T-helper 2 cell treated with Interferon-gamma antibody and Interleukin-4, amounts not matched to agents 5 μg/mL and 100 μg/mL, for 36 hours (primary cell): Measurements from ENCODE around the gene MAPK14.
"Not testable (repeated sequence)": the region's sequence is repeated elsewhere in the genome, so short reads cannot be mapped to it uniquely, and the experiment has no call there.

ENCODE experiments used
- DNase-seq: peaks from one replicate; pipeline ENCODE4 v3.0.0; 2021; ENCODE audit warnings: low spot score
- H3K27ac Mint-ChIP-seq: one replicate; pipeline ENCODE4 v1.8.0; 2021; ENCODE audit warnings: mild to moderate bottlenecking, mixed read lengths
- H3K27me3 Mint-ChIP-seq: one replicate; pipeline ENCODE4 v1.8.0; 2021; ENCODE audit warnings: low read depth, mixed read lengths
- H3K36me3 Mint-ChIP-seq: one replicate; pipeline ENCODE4 v1.8.0; 2021; ENCODE audit warnings: low read depth, mixed read lengths
- H3K4me1 Mint-ChIP-seq: one replicate; pipeline ENCODE4 v1.8.0; 2021; ENCODE audit warnings: low read depth, mixed read lengths
- H3K4me3 Mint-ChIP-seq: one replicate; pipeline ENCODE4 v1.8.0; 2022; ENCODE audit warnings: mild to moderate bottlenecking, moderate library complexity, mixed read lengths
- H3K9me3 Mint-ChIP-seq: one replicate; pipeline ENCODE4 v1.8.0; 2021; ENCODE audit warnings: mixed read lengths

The MAPK14 gene

DNA sequence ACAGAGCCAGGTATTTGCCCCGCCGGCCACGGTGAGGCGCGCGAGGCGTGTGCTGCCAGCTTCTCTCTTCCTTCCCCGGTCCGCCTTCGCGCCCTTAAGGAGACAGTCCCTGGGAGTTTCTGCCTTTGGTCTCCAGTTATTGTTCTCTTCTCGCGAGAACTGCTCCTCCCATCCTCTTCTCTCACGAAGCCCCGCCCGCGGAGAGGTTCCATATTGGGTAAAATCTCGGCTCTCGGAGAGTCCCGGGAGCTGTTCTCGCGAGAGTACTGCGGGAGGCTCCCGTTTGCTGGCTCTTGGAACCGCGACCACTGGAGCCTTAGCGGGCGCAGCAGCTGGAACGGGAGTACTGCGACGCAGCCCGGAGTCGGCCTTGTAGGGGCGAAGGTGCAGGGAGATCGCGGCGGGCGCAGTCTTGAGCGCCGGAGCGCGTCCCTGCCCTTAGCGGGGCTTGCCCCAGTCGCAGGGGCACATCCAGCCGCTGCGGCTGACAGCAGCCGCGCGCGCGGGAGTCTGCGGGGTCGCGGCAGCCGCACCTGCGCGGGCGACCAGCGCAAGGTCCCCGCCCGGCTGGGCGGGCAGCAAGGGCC lies at the start of gene MAPK14:
Gene MAPK14 (plus strand): TSS at position 308 of the 587 bp plus-strand sequence. CDS start 350 bp downstream, outside the sequence.
- DNase-seq: peak; percentile 98
- peak within 1 kb of the TSS; percentile 87 for H3K27ac Mint-ChIP-seq
- peak within 1 kb of the TSS; percentile 97 for H3K4me3 Mint-ChIP-seq
- no peaks in the 10 kb centered on the region for H3K9me3 Mint-ChIP-seq
- peaks cover 18% of the 10 kb centered on the region for H3K36me3 Mint-ChIP-seq
- H3K27me3 Mint-ChIP-seq: peaks cover 25% of the 10 kb centered on the region
- peaks cover 27% of the 10 kb centered on the region for H3K4me1 Mint-ChIP-seq

- not testable (repeated sequence) for H3K9me3 Mint-ChIP-seq, H3K4me1 Mint-ChIP-seq, H3K27ac Mint-ChIP-seq, H3K36me3 Mint-ChIP-seq, DNase-seq, H3K4me3 Mint-ChIP-seq
- peaks cover 12% of the 10 kb centered on the region for H3K27me3 Mint-ChIP-seq
Measured at GRCh38 chr6:35980126-35980525, 47.5 kb upstream of the MAPK14 start.

DNA sequence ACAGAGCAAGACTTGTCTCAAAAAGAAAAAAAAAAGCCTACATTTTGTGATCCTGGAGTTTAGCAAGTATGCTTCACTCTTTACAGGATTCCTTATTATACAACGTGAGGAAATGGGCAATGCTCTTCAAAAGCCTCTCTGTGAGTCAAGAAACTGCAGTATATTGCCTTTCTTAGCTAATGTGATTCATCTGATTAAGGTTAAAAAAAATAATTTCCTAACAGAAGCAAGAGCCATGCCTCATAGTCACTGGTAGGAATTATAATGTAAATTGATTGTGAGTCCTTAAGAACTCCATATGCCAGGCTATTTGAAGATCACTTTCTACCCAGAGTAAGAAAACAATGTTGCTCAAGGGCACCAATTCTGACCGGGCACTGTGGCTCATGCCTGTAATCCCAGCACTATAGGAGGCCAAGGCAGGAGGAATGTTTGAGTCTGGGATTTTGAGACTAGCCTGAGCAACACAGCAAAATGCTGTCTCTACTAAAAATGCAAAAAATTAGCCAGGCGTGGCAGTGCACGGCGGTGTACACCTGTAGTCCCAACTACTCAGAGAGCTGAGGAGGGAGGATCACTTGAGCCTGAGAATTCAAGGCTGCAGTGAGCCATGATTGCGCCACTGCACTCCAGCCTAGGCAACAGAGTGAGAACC lies 46.5 kb upstream of the MAPK14 start:
- no peaks in the 10 kb centered on the region for H3K36me3 Mint-ChIP-seq
- DNase-seq: no peak
- H3K4me3 Mint-ChIP-seq: no peak overlapping the region
- H3K27me3 Mint-ChIP-seq: peaks cover 14% of the 10 kb centered on the region
- no peak overlapping the region for H3K27ac Mint-ChIP-seq
- no peaks in the 10 kb centered on the region for H3K4me1 Mint-ChIP-seq
- H3K9me3 Mint-ChIP-seq: no peaks in the 10 kb centered on the region

DNA sequence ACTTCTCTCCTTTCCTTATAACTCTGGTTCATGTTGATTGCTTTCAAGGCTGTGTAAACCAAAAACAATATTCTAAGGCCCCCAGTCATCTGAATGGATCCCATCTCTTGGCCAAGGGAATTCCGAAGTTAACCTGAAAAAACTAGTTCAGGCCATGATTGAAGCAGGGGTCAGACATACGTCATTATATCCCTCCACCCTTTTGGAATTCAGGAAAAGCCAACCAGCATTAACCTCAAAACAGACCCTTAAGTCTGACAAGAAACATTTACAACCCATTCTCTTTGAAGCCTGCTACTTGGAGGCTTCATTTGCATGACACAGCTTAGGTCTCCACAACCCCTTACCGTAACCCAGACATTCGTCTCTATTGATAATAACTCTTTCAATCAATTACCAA lies 42.9 kb upstream of the MAPK14 start:
- DNase-seq: no peak
- no peak overlapping the region for H3K4me3 Mint-ChIP-seq
- peaks cover 22% of the 10 kb centered on the region for H3K27me3 Mint-ChIP-seq
- H3K27ac Mint-ChIP-seq: no peak overlapping the region
- no peaks in the 10 kb centered on the region for H3K36me3 Mint-ChIP-seq
- H3K9me3 Mint-ChIP-seq: no peaks in the 10 kb centered on the region
- H3K4me1 Mint-ChIP-seq: no peaks in the 10 kb centered on the region

DNA sequence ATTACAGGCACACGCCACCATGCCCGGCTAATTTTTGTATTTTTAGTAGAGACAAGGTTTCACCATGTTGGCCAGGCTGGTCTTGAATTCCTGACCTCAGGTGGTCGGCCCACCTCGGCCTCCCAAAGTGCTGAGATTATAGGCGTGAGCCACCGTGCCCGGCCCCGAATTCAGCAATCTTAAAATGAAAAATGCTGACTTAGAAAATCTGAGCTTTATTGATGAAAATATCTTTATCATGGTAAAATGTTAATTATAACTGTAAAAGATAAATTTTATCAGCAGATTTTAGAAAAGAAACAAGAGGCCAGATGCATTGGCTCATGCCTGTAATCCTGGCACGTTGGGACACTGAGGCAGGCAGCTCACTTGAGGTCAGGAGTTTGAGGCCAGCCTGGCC lies 39.6 kb upstream of the MAPK14 start:
- not testable (repeated sequence) for H3K9me3 Mint-ChIP-seq, H3K36me3 Mint-ChIP-seq, H3K4me3 Mint-ChIP-seq, H3K4me1 Mint-ChIP-seq, H3K27ac Mint-ChIP-seq, DNase-seq
- peaks cover 11% of the 10 kb centered on the region for H3K27me3 Mint-ChIP-seq

DNA sequence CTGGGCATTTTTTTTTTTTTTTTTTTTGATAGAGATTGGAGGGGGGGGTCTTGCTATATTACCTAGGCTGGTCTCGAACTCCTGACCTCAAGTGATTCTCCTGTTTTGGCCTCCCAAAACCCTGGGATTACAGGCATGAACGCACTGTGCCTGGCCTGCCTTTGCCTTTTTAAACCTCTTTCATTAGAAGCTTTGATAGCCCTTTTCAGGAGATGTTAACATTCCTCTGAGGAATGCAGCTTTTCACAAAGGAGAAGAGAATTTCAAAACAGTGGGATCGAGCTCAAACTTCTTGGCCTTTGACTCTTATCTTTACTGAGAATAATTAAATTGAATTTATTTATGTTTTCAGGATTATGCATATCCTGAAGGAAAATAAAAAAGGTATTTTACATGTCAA lies 34.5 kb upstream of the MAPK14 start:
- H3K4me3 Mint-ChIP-seq: no peak overlapping the region
- H3K27ac Mint-ChIP-seq: no peak overlapping the region
- H3K27me3 Mint-ChIP-seq: peaks cover 14% of the 10 kb centered on the region
- H3K4me1 Mint-ChIP-seq: no peaks in the 10 kb centered on the region
- no peaks in the 10 kb centered on the region for H3K36me3 Mint-ChIP-seq
- no peak for DNase-seq
- H3K9me3 Mint-ChIP-seq: no peaks in the 10 kb centered on the region

DNA sequence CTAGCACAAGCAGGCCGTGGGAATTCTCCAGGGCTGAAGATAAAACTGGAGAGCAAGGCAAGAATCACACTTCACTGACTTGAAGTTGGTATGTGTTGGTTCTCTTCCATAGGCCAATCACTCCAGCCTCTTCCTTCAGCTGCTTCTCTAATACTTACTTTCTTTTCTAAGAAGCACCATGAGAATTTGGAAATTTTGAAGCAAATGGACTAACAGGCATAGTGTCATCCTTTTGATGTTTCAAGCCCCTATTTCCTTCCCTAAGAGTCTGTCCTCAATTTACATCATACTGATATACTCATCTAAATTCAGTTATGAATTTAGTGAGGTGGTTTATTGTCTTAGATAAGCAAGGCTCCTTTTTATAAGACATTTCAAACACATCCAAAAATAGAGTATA lies 27.2 kb upstream of the MAPK14 start:
- DNase-seq: no peak
- peaks cover 13% of the 10 kb centered on the region for H3K27me3 Mint-ChIP-seq
- H3K9me3 Mint-ChIP-seq: no peaks in the 10 kb centered on the region
- no peaks in the 10 kb centered on the region for H3K4me1 Mint-ChIP-seq
- no peak overlapping the region for H3K4me3 Mint-ChIP-seq
- no peak overlapping the region for H3K27ac Mint-ChIP-seq
- no peaks in the 10 kb centered on the region for H3K36me3 Mint-ChIP-seq

- no peaks in the 10 kb centered on the region for H3K36me3 Mint-ChIP-seq
- DNase-seq: no peak
- no peak overlapping the region for H3K27ac Mint-ChIP-seq
- H3K4me3 Mint-ChIP-seq: no peak overlapping the region
- peaks cover 11% of the 10 kb centered on the region for H3K27me3 Mint-ChIP-seq
- no peaks in the 10 kb centered on the region for H3K9me3 Mint-ChIP-seq
- H3K4me1 Mint-ChIP-seq: peaks cover 6% of the 10 kb centered on the region
Measured at GRCh38 chr6:36015666-36016065, 11.9 kb upstream of the MAPK14 start.

DNA sequence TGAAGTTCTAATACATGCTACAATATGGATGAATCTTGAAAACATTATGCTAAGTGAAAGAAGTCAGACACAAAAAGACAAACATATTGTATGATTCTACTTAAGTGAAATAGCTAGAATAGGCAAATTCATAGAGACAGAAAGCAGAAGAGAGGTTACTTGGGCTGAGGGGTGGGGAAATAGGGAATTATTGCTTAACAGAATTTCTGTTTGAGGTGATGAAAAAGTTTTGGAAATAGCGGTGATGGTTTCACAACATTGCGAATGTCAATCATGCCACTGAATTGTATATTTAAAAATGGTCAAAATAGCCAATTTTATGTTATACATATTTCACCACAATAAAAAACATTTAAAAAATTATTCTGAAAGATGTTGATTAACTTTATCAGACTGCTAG lies 9.3 kb upstream of the MAPK14 start:
- Mint-ChIP-seq H3K27me3 (peaks cover 11% of the 10 kb centered on the region), H3K9me3 (no peaks in the 10 kb centered on the region), H3K4me1 (peaks cover 6% of the 10 kb centered on the region)

DNA sequence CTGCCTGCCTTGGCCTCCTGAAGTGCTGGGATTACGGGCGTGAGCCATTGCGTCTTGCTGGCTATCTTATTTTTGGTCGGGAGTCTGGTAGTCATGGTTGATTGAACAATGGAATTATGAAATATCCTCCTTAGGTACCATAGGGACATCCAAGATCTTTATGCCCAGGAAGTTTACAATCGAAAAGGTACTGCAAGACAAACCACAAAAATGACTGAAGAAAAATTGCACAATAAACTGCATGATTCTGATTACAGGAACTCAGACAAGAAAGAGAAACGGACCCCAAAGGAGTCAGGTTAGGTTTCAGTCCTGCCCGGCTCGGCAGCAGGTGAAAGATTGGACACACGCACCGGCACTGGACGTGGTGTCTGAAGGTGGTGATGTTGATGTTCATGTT lies 8.4 kb upstream of the MAPK14 start:
- H3K27ac Mint-ChIP-seq: no peak overlapping the region
- H3K4me3 Mint-ChIP-seq: no peak overlapping the region
- no peak for DNase-seq
- peaks cover 18% of the 10 kb centered on the region for H3K27me3 Mint-ChIP-seq
- peaks cover 4% of the 10 kb centered on the region for H3K4me1 Mint-ChIP-seq
- no peaks in the 10 kb centered on the region for H3K9me3 Mint-ChIP-seq
- H3K36me3 Mint-ChIP-seq: no peaks in the 10 kb centered on the region

More for the DNA sequence above, 9.3 kb upstream of the MAPK14 start:
- no peak overlapping the region for H3K4me3 Mint-ChIP-seq
- DNase-seq: no peak
- H3K36me3 Mint-ChIP-seq: no peaks in the 10 kb centered on the region
- H3K27ac Mint-ChIP-seq: no peak overlapping the region

- Mint-ChIP-seq H3K4me1 (peaks cover 2% of the 10 kb centered on the region), H3K9me3 (no peaks in the 10 kb centered on the region), H3K4me3 (no peak overlapping the region), H3K36me3 (no peaks in the 10 kb centered on the region), H3K27me3 (peaks cover 23% of the 10 kb centered on the region), H3K27ac (no peak overlapping the region)
- no peak for DNase-seq
Measured at GRCh38 chr6:36020154-36020553, 7.5 kb upstream of the MAPK14 start.

DNA sequence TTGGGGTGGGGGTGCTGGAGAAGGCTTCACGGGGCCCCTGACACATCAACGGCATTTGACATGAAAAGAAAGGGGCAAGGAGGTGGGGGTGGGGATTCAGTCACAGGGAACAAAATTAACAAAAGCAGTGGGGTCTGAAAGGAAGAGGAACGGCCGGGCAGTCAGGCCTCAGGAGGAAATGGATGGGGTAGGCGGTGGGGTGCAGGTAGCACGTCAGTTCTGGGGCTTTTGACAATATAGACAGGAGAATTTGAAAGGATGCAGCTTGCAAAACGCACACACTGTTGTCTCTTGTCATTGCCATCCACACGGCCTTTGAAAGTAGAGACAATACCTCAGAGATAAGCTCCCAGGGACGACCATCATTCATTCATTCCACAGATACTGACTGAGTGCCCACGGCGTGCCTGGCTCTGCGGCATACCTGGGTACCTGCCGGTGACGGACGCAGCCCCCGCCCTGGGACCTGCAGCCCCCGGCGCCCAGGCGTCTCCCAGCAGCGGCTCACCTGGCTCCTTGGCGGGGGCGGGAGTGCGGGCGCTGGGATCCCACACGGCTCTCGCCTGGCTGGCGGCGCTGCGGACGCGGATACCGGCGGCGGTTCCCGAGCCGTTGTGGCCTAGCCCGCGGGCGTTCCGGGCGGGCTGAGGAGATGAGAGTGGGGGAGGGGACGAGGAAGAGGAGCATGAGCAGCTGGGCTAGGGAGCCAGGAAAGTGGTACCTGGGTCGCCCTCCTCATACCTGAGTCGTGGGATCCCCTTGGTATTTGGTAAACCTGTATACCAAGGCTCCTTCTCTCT lies 3.4 kb upstream of the MAPK14 start, which contains the start of gene SLC26A8:
Gene SLC26A8 (minus strand): TSS at position 646 of the 800 bp plus-strand sequence. CDS start 4,934 bp downstream, outside the sequence.
- Mint-ChIP-seq H3K4me3 (no peak within 1 kb of the TSS), H3K27ac (no peak within 1 kb of the TSS), H3K36me3 (peaks cover 5% of the 10 kb centered on the region), H3K27me3 (peaks cover 25% of the 10 kb centered on the region), H3K4me1 (peaks cover 6% of the 10 kb centered on the region), H3K9me3 (no peaks in the 10 kb centered on the region)
- no peak for DNase-seq

- no peak overlapping the region for H3K4me3 Mint-ChIP-seq
- no peak overlapping the region for H3K27ac Mint-ChIP-seq
- DNase-seq: no peak
- H3K4me1 Mint-ChIP-seq: peaks cover 13% of the 10 kb centered on the region
- H3K9me3 Mint-ChIP-seq: no peaks in the 10 kb centered on the region
- H3K27me3 Mint-ChIP-seq: peaks cover 25% of the 10 kb centered on the region
- H3K36me3 Mint-ChIP-seq: peaks cover 9% of the 10 kb centered on the region
Measured at GRCh38 chr6:36025260-36025931, 2.2 kb upstream of the MAPK14 start.

- no peak for DNase-seq
- H3K4me3 Mint-ChIP-seq: no peak overlapping the region
- peaks cover 15% of the 10 kb centered on the region for H3K4me1 Mint-ChIP-seq
- H3K27me3 Mint-ChIP-seq: peaks cover 25% of the 10 kb centered on the region
- peaks cover 11% of the 10 kb centered on the region for H3K36me3 Mint-ChIP-seq
- H3K27ac Mint-ChIP-seq: no peak overlapping the region
- H3K9me3 Mint-ChIP-seq: no peaks in the 10 kb centered on the region
Measured at GRCh38 chr6:36025932-36026327, 1.7 kb upstream of the MAPK14 start.
